GM12878 (cell line): ENCODE data around the gene PRKN. TPM values are rescaled to one million over a fixed set of nuclear protein-coding genes. Genes with fewer than 3 reads are reported as not detected.

Experiments
- ATAC-seq: fragments of 200-7000 bp; cut with Tn5 transposase; 3 replicates; pipeline ENCODE4 v1.9.1; 2020; ENCODE audit warnings: mild to moderate bottlenecking, moderate library complexity
- BruUV-seq: library from RNA; stranded (reverse); fragments of 400-500 nt; replicated peaks from 2 replicates; lab custom pipeline; 2021; lab: Mats Ljungman, UMichigan
- CTCF ChIA-PET: fragments of 300-600 bp; sonication (Branson Sonifier 250); formaldehyde crosslinking; extraction: SDS; loops from one replicate; lab custom pipeline; 2021; ENCODE audit warnings: inconsistent platforms; lab: Yijun Ruan, JAX
- POLR2A ChIA-PET: fragments of 350-600 bp; formaldehyde crosslinking; extraction: SDS; loops from one replicate; lab custom pipeline; 2021; ENCODE audit warnings: inconsistent platforms; lab: Charles Lee
- RAD21 ChIA-PET: fragments of 300-600 bp; sonication (Branson Sonifier 250); formaldehyde crosslinking; loops from one replicate; lab custom pipeline; 2023; ENCODE audit warnings: antibody characterized with exemption; ENCODE audit not compliant: unreplicated experiment; lab: Charles Lee
- SMC1A ChIA-PET: fragments of 300-600 bp; sonication (Branson Sonifier 250); formaldehyde crosslinking; loops from one replicate; lab custom pipeline; 2023; ENCODE audit not compliant: unreplicated experiment, uncharacterized antibody; lab: Charles Lee
- DNase-seq: peaks from one replicate; pipeline ENCODE4 v3.0.0-alpha.2; 2011; ENCODE audit warnings: low read depth, low spot score
- FAIRE-seq: peaks from 3 replicates; lab custom pipeline; 2011; peaks lifted over from hg19 to GRCh38; lab: Jason Lieb, UNC
- H2AFZ ChIP-seq: 2 replicates; pipeline ENCODE4 v1.6.0; 2011; ENCODE audit warnings: low read depth, low read length, control low read depth; ENCODE audit not compliant: control insufficient read depth
- H3K27ac ChIP-seq: 2 replicates; pipeline ENCODE4 v1.5.1; 2011; ENCODE audit warnings: control low read depth; ENCODE audit not compliant: control insufficient read depth, insufficient read depth
- H3K27me3 ChIP-seq, 2 experiments: replicated peaks in 1 of 2; 2 replicates each; pipeline versions ENCODE4 v1.6.0 to v1.6.1; 2011; ENCODE audit warnings: low read length in 1 of 2; ENCODE audit not compliant: control insufficient read depth in 2 of 2, insufficient read depth in 2 of 2
- H3K36me3 ChIP-seq, 2 experiments: 2 replicates each; pipeline ENCODE4 v1.5.1; 2011; ENCODE audit warnings: low read length in 1 of 2; ENCODE audit not compliant: control insufficient read depth in 2 of 2, insufficient read depth in 2 of 2
- H3K4me1 ChIP-seq: 2 replicates; pipeline ENCODE4 v1.6.1; 2011; ENCODE audit warnings: mild to moderate bottlenecking, low read length, moderate library complexity, mixed read lengths; ENCODE audit not compliant: control insufficient read depth, insufficient read depth
- H3K4me2 ChIP-seq: 2 replicates; pipeline ENCODE4 v1.6.0; 2011; ENCODE audit warnings: control low read depth; ENCODE audit not compliant: control insufficient read depth, insufficient read depth
- H3K4me3 ChIP-seq: fragments of 200-600 bp; sonication (generic); 2 replicates; pipeline ENCODE4 v1.5.1; 2016
- H3K79me2 ChIP-seq: 2 replicates; pipeline ENCODE4 v1.6.0; 2011; ENCODE audit warnings: low read length; ENCODE audit not compliant: control insufficient read depth, insufficient read depth
- H3K9ac ChIP-seq: 2 replicates; pipeline ENCODE4 v1.8.0; 2011; ENCODE audit warnings: low read length, control low read depth, mixed read lengths; ENCODE audit not compliant: control insufficient read depth, insufficient read depth
- H3K9me3 ChIP-seq: replicated peaks from 3 replicates; pipeline ENCODE4 v1.5.1; 2011; ENCODE audit warnings: mild to moderate bottlenecking, low read length; ENCODE audit not compliant: control insufficient read depth, insufficient read depth
- H4K20me1 ChIP-seq: 2 replicates; pipeline ENCODE4 v1.6.0; 2011; ENCODE audit not compliant: control insufficient read depth, insufficient read depth
- GABPA ChIP-seq: IDR thresholded peaks from 2 replicates; pipeline ENCODE4 v1.6.1; 2014; ENCODE audit warnings: antibody characterized with exemption, low read depth, mild to moderate bottlenecking, inconsistent platforms
- JUND ChIP-seq: IDR thresholded peaks from 2 replicates; pipeline ENCODE4 v1.6.1; 2012; ENCODE audit warnings: low read depth, mild to moderate bottlenecking, low read length, improper control_type of control experiment, moderate library complexity
- MTA3 ChIP-seq: IDR thresholded peaks from 2 replicates; pipeline ENCODE4 v1.6.1; 2012; ENCODE audit warnings: low read length, inconsistent platforms, borderline replicate concordance
- TCF3 ChIP-seq: IDR thresholded peaks from 2 replicates; pipeline ENCODE4 v1.6.1; 2012; ENCODE audit warnings: low read depth, mild to moderate bottlenecking, low read length, borderline replicate concordance; ENCODE audit not compliant: insufficient read depth
- TCF7 ChIP-seq: IDR thresholded peaks from 2 replicates; pipeline ENCODE4 v1.6.1; 2014; ENCODE audit warnings: antibody characterized with exemption, borderline replicate concordance
- WGBS: methylation state at CpG from one replicate; pipeline ENCODE4 v1.1.6; 2016; ENCODE audit warnings: low lambda C conversion rate; ENCODE audit not compliant: insufficient replicate concordance, insufficient coverage; ENCODE audit errors: missing lambda C conversion rate; 5-methylcytosine and 5-hydroxymethylcytosine counted together
- in situ Hi-C: fragments of 300-500 bp; cut with MboI; formaldehyde crosslinking; loops from 9 replicates; pipeline ENCODE4 v1.14.3; 2018; ENCODE audit warnings: mixed read lengths
- intact Hi-C: fragments of 100-400 bp; cut with micrococcal nuclease; formaldehyde crosslinking; loops from one replicate; pipeline ENCODE4 v1.14.2; 2022; ENCODE audit not compliant: unreplicated experiment
- polyA plus RNA-seq, 11 experiments: library from polyadenylated mRNA; depleted of rRNA in 4 of 11; unstranded in 6 of 11; stranded (reverse) in 5 of 11; fragments of >200 nt; fragmentation: Nextera tagmentation in 4 of 11; fragmentation: Illumina TruSeq in 1 of 11; extraction: Ambion mirVana in 4 of 11; extraction: Trizol in 1 of 11; gene quantifications; 1 replicate in 1 of 11; 2 replicates in 10 of 11; pipeline versions ENCODE4 v1.2.1 to v1.2.3, GENCODE V29; 2011 to 2016; ENCODE audit warnings: inconsistent platforms in 2 of 11, missing spikeins in 2 of 11, low read depth in 1 of 11
- total RNA-seq, 4 experiments: library from RNA; depleted of rRNA in 3 of 4; stranded (reverse); fragments of >200 nt in 3 of 4; fragmentation: Illumina TruSeq in 1 of 4; extraction: Trizol in 1 of 4; gene quantifications; 2 replicates each; pipeline versions ENCODE4 v1.2.1 to v1.2.3, GENCODE V29; 2013 to 2021
- TF ChIP-seq, protein P1 (sequence below): fragments of 450-650 bp; IDR thresholded peaks from 2 replicates; pipeline ENCODE4 v1.6.1; 2018; ENCODE audit warnings: mild to moderate bottlenecking, low read depth, moderate library complexity; ENCODE audit not compliant: partially characterized antibody

PRKN gene
- total and polyA plus RNA-seq, 10 of the 15 experiments (the other 5 are each of a cell fraction or from before 2014, with no cell fraction given): 0.06 to 0.09 TPM; not detected in 8

GRCh38 chr6:161949531-161949930 lies 778.0 kb downstream of the PRKN start (continued):
- TF ChIP-seq, protein P1, sequence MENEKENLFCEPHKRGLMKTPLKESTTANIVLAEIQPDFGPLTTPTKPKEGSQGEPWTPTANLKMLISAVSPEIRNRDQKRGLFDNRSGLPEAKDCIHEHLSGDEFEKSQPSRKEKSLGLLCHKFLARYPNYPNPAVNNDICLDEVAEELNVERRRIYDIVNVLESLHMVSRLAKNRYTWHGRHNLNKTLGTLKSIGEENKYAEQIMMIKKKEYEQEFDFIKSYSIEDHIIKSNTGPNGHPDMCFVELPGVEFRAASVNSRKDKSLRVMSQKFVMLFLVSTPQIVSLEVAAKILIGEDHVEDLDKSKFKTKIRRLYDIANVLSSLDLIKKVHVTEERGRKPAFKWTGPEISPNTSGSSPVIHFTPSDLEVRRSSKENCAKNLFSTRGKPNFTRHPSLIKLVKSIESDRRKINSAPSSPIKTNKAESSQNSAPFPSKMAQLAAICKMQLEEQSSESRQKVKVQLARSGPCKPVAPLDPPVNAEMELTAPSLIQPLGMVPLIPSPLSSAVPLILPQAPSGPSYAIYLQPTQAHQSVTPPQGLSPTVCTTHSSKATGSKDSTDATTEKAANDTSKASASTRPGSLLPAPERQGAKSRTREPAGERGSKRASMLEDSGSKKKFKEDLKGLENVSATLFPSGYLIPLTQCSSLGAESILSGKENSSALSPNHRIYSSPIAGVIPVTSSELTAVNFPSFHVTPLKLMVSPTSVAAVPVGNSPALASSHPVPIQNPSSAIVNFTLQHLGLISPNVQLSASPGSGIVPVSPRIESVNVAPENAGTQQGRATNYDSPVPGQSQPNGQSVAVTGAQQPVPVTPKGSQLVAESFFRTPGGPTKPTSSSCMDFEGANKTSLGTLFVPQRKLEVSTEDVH: no peak
- TF ChIP-seq GABPA (no peak), TCF7 (no peak)

GRCh38 chr6:161948462-161948861 lies 779.1 kb downstream of the PRKN start:
- Histone ChIP-seq H3K4me3 (no peak overlapping the region), H3K27me3 (no peaks in the 10 kb centered on the region), H4K20me1 (no peaks in the 10 kb centered on the region), H2AFZ (no peak overlapping the region), H3K4me1 (no peaks in the 10 kb centered on the region), H3K9ac (no peak overlapping the region), H3K36me3 (no peaks in the 10 kb centered on the region), H3K27ac (no peak overlapping the region), H3K4me2 (no peak overlapping the region), H3K79me2 (no peaks in the 10 kb centered on the region), H3K9me3 (no peaks in the 10 kb centered on the region)
- ATAC-seq (no peak), DNase-seq (no peak), FAIRE-seq (no peak)
- intact Hi-C loops (no loop called here), in situ Hi-C loops (no loop called here)
- SMC1A ChIA-PET: no interaction called here
- 0% methylated on average over 2 of the region's 2 CpGs for WGBS
- CTCF ChIA-PET: no interaction called here
- no peak for TF ChIP-seq MTA3
- no peak for TF ChIP-seq JUND
- no peak for TF ChIP-seq TCF3
- RAD21 ChIA-PET: no interaction called here
- no TSS peak for BruUV-seq
- POLR2A ChIA-PET: no interaction called here
